Measurements from ENCODE around the gene SMCO1. TPM values are rescaled to one million over a fixed set of nuclear protein-coding genes. Genes with fewer than 3 reads are reported as not detected.

SMCO1 gene
- total and polyA plus RNA-seq, 2 experiments from 2014 or later, result not detected

GRCh38 chr3:196541684-196542445 lies 26.7 kb upstream of the SMCO1 start:
- no peak overlapping the region for H3K4me2 ChIP-seq
- H3K36me3 ChIP-seq (ENCODE audit: insufficient read depth), result no peaks in the 10 kb centered on the region

More at GRCh38 chr3:196541684-196542445, 26.7 kb upstream of the SMCO1 start:
- peaks cover 4% of the 10 kb centered on the region for H3K27me3 Mint-ChIP-seq (ENCODE audit: insufficient read depth, low read depth, poor library complexity)
- H3K79me2 ChIP-seq (replicated peaks; ENCODE audit: insufficient read depth), result no peaks in the 10 kb centered on the region
- no peak overlapping the region for H3K27ac Mint-ChIP-seq
- no peaks in the 10 kb centered on the region for H4K20me1 ChIP-seq (replicated peaks; ENCODE audit: insufficient read depth)
- no peaks in the 10 kb centered on the region for H3K4me1 Mint-ChIP-seq
- H3K4me3 Mint-ChIP-seq, result no peak overlapping the region
- no peak overlapping the region for H2AFZ ChIP-seq
- no peaks in the 10 kb centered on the region for H3F3A ChIP-seq (replicated peaks; ENCODE audit: low read depth)
- TF ChIP-seq EZH2phosphoT487 (IDR thresholded peaks at IDR 0.05; ENCODE audit: unreplicated experiment) (no peak), CTCF (conservative IDR thresholded peaks at IDR 0.05; ENCODE audit: low read depth in 2 of 2) (no peak), JUNB (IDR thresholded peaks at IDR 0.05; ENCODE audit: unreplicated experiment) (no peak), POLR2AphosphoS5 (IDR thresholded peaks at IDR 0.05; ENCODE audit: low read depth) (no peak), STAT1 (IDR thresholded peaks at IDR 0.05; ENCODE audit: unreplicated experiment) (no peak), ZNF114 (CRISPR knock-in tag; IDR thresholded peaks at IDR 0.05) (no peak), NANOG (IDR thresholded peaks at IDR 0.05; ENCODE audit: borderline replicate concordance) (no peak), CREB1 (CRISPR knock-in tag; IDR thresholded peaks at IDR 0.05; ENCODE audit: low read depth) (no peak), EZH2 (IDR thresholded peaks at IDR 0.05; ENCODE audit: low read depth, unreplicated experiment) (no peak), ZNF462 (CRISPR knock-in tag; IDR thresholded peaks at IDR 0.05) (no peak), ZNF331 (CRISPR knock-in tag; IDR thresholded peaks at IDR 0.05; ENCODE audit: low read depth) (no peak)
- TF ChIP-seq, protein P1, sequence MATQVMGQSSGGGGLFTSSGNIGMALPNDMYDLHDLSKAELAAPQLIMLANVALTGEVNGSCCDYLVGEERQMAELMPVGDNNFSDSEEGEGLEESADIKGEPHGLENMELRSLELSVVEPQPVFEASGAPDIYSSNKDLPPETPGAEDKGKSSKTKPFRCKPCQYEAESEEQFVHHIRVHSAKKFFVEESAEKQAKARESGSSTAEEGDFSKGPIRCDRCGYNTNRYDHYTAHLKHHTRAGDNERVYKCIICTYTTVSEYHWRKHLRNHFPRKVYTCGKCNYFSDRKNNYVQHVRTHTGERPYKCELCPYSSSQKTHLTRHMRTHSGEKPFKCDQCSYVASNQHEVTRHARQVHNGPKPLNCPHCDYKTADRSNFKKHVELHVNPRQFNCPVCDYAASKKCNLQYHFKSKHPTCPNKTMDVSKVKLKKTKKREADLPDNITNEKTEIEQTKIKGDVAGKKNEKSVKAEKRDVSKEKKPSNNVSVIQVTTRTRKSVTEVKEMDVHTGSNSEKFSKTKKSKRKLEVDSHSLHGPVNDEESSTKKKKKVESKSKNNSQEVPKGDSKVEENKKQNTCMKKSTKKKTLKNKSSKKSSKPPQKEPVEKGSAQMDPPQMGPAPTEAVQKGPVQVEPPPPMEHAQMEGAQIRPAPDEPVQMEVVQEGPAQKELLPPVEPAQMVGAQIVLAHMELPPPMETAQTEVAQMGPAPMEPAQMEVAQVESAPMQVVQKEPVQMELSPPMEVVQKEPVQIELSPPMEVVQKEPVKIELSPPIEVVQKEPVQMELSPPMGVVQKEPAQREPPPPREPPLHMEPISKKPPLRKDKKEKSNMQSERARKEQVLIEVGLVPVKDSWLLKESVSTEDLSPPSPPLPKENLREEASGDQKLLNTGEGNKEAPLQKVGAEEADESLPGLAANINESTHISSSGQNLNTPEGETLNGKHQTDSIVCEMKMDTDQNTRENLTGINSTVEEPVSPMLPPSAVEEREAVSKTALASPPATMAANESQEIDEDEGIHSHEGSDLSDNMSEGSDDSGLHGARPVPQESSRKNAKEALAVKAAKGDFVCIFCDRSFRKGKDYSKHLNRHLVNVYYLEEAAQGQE (IDR thresholded peaks at IDR 0.05; ENCODE audit: unreplicated experiment), result no peak
- TF ChIP-seq, protein P2, sequence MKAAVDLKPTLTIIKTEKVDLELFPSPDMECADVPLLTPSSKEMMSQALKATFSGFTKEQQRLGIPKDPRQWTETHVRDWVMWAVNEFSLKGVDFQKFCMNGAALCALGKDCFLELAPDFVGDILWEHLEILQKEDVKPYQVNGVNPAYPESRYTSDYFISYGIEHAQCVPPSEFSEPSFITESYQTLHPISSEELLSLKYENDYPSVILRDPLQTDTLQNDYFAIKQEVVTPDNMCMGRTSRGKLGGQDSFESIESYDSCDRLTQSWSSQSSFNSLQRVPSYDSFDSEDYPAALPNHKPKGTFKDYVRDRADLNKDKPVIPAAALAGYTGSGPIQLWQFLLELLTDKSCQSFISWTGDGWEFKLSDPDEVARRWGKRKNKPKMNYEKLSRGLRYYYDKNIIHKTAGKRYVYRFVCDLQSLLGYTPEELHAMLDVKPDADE (IDR thresholded peaks at IDR 0.05), result no peak
- 0 out of 2 replicates have a peak, but pooled peaks cover 4% of the 10 kb centered on the region for H3K9me2 ChIP-seq (ENCODE audit: insufficient read depth)
- no peaks in the 10 kb centered on the region for H3K4me1 ChIP-seq (ENCODE audit: insufficient read depth)
- no peaks in the 10 kb centered on the region; the same call in 2 of the 3 replicates for H3K36me3 Mint-ChIP-seq (ENCODE audit: low read depth)
- H3K27me3 ChIP-seq (ENCODE audit: insufficient read depth), result no peaks in the 10 kb centered on the region
- no peak for ATAC-seq
- H3K4me3 ChIP-seq, result no peak overlapping the region
- peaks cover 16% of the 10 kb centered on the region; the same call in 2 of the 3 replicates for H3K9me3 Mint-ChIP-seq
- DNase-seq (ENCODE audit: low spot score), result no peak
- H3K27ac ChIP-seq (ENCODE audit: low read depth), result no peak overlapping the region

All from GM23338 (cell line).